GM18502 (cell line): ENCODE results near the gene ZNF423.

Source experiments
- ATAC-seq: cut with Tn5 transposase; IDR thresholded peaks from one replicate; pipeline ENCODE4 v1.9.1; 2021; ENCODE audit warnings: mild to moderate bottlenecking; ENCODE audit not compliant: unreplicated experiment, poor library complexity

ZNF423 gene

GRCh38 chr16:49635591-49636581, 220.0 kb downstream of the ZNF423 start:
- ATAC-seq: no peak

- ATAC-seq: no peak
Observed at GRCh38 chr16:49635009-49635350, 220.9 kb downstream of the ZNF423 start.

DNA sequence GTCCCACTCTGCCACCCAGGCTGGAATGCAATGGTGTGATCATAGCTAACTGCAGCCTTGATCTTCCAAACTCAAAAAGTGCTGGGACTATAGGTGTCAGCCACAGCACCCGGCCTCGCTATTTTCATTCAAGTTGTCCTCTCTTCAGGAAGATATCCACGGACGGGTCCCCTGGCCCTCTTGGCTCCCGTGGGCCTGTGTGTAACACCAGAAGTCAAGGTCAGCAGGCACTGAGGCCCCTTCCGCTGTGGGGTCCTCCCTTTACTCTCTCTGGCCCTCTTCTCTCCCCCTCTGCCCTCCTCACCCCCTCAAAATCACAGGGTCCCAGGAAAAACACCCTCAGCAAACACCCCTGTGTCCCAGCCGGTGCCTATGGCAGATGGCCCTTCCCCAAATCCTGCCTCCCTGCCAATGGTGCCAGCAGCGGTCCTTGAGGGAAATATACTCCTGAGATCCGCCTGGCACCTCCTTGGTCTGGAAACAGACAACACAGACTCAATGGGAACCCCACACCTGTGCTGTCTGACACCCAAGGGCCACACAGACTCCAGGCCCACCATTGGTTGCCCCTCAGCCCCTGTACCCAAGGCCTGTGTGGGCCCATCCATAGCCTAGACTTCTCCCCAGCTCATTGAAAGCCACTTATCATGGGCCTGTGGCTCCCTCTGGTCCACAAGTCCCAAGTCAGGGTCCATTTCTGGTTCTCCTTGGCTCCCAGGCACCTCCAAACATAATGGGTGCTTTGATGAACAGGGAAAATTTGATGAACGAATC, 221.5 kb downstream of the ZNF423 start:
- no peak for ATAC-seq

GRCh38 chr16:49632795-49633184, 223.1 kb downstream of the ZNF423 start:
- ATAC-seq: no peak

DNA sequence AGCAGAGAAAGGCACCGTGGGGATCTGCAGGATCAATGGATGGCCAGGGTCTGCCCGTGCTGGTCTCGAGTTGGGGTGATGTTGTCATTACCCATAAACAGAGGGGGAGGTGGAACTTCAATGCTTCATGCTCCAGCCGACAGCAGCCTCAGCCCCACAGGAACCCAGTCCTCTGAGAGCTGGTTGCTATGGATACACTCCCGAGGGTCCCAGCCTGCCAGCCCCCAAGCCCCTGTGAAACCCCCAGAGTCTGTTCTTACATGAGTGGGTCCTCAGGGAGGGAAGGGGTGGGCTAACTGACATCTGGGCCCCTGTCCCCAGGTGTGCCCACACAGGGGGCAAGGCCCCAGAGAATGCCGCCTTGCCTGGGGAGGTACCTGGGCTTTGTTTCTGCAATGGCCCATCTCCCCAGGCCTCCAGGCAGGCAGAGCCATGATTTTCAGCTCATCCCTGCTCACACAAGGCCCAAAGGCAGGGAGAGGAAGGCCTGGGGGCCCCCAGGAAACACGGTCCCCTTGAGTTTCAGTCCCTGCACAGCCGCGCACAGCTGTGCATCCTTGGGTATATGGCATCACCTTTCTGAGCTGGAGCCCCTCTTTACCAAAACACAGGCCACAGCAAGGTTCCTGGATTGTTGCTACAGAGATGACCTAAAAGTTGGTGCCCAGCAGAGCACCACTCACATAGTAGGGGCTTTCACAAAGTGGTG, 223.7 kb downstream of the ZNF423 start:
- ATAC-seq: no peak

DNA sequence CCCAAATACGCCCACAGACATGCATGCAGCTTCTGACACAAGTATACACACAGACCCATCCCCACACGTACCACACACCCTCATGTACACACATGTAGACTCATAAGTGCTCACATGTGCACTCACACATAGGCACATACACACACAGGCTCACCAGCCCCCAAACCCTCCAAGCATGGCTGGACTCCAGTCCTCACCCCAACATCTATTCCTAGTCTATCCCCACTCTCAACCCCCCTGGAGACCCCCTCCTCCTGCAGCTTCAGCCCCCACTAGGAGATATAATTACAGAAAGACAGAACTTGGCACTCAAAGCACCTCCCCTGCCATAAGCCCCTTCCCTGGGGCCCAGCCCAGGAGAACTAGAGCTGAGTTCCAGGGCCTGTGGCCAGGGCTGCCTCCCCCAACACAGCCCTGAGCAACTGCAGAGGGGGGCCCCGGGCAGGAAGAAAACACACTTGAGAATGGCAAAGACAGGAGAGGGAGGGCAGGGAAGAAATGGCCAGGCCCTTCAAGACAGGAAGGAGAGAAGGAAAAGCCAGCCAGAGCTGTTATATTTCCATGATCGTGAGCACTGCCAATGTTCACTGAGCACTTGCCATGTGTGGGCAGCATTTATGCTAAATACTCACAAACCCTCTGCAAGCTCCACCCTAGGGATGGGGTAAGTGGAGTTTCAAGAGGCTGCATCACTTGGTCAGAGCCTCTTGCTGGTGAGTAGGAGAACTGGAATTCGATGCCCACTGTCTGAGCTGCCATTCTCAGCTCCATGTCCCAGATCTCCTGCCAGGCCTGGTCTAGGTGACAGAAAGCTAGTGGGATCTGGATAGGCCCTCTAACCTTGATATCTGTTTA, 224.5 kb downstream of the ZNF423 start:
- ATAC-seq: no peak

- no peak for ATAC-seq
Observed at GRCh38 chr16:49630783-49631182, 225.1 kb downstream of the ZNF423 start.

GRCh38 chr16:49629851-49630250, 226.1 kb downstream of the ZNF423 start:
- no peak for ATAC-seq

- ATAC-seq: no peak
Observed at GRCh38 chr16:49628148-49628547, 227.8 kb downstream of the ZNF423 start.

GRCh38 chr16:49625311-49626065, 230.4 kb downstream of the ZNF423 start:
- ATAC-seq: no peak

- ATAC-seq: no peak
Observed at GRCh38 chr16:49623501-49624266, 232.2 kb downstream of the ZNF423 start.

DNA sequence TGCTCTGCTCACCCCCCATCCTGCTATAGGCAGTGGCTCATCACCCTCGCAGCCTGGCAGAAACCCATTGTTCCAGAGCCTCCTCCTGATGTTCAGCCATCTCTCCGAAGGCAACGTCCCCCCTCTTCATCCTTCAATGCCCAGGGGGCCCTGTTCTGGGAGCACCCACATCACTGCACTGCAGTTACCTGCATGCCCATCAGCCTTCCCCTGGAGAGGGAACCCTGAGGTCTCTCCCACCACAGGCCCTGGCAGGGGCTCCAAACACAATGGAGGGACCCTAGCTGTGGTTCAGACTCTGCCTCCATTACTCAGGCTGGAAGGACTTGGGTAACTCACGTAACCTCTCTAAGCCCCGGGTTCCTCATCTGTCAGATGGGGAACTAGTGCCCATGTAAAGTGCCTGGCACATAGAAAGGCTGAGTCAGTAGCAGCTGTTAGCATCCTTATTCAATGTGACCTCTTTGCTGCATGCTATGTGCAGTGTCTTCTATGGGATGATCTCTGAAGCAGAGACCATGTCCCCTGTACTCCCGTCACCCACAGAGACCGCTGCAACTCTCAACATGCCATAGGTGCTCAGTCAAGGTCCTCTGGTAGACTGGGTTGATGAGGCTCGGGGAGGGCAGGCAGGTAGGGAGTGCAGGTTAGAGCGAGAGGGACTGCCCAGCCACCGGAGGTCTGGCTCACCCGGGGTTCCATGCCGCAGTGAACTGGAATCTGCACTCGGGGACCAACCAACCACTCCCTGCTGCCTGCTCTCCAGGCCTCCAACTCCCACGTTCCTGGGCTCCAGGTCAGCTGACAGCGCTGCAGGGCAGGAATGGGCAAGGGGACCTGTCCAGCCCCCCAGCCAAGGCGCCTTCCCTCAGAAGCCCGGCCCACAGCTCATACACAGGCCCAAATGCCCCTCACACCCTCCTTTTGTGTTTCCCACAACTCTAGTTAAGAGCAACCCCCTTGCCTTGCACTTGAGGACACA, 233.2 kb downstream of the ZNF423 start:
- ATAC-seq: no peak

GRCh38 chr16:49622084-49622390, 233.9 kb downstream of the ZNF423 start:
- no peak for ATAC-seq

DNA sequence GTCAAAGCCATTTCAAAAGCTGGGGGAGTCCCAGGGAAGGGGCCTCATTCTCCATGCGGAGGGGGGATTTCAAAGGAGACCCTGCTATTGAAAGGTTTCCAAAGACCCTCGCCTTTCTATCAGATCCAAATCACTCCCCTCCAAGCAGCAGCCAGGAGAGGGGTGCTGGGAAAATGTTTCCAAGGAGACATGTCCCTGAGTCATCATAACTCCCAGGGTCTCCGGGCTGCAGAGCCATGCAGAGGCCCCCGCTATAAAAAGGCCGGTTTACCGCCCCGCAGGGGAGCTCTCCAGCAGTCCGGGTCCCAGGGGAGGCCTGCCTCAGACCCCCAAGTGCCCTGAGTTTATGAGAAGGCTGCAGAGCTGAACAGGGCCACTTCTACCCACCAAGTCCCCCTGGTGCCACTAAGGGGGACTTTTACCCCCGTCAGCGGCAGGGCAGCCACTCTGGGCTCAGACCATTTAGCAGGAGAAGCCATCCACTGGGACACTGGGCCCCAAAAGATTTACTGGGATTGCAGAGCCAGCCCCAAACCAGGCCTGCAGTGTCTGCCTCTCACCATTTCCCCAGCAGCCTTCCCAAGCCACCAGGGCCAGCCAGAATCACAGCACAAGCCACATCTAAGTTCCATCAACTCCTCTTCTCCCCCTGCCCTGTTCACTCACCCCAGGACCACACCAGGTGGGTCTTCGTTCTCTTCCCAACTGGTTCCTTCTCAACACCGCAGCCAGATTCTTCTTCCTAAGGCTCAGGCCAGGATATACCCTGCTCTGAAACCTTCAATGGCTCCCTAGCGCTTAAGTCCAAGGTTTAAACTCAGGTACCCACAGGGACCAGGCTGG, 234.4 kb downstream of the ZNF423 start:
- ATAC-seq: no peak

DNA sequence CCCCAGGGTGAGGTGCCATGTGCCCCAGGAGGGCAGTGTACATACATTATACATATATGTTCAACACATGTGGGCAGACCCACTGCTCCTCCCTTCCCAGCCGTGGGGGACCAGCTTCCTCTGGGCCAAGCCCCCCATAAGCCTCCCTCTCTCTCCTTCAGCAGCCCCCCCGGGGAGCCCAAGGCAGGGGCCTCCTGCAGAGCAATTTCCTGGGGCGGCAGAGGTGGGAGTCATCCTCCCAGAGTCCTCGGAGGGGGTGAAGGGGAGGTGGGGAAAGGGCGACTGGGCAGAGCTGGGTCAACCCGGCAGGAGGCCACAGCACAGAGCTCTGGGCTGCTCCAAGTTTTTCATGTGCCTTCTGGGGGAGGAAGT, 235.1 kb downstream of the ZNF423 start:
- ATAC-seq: no peak

DNA sequence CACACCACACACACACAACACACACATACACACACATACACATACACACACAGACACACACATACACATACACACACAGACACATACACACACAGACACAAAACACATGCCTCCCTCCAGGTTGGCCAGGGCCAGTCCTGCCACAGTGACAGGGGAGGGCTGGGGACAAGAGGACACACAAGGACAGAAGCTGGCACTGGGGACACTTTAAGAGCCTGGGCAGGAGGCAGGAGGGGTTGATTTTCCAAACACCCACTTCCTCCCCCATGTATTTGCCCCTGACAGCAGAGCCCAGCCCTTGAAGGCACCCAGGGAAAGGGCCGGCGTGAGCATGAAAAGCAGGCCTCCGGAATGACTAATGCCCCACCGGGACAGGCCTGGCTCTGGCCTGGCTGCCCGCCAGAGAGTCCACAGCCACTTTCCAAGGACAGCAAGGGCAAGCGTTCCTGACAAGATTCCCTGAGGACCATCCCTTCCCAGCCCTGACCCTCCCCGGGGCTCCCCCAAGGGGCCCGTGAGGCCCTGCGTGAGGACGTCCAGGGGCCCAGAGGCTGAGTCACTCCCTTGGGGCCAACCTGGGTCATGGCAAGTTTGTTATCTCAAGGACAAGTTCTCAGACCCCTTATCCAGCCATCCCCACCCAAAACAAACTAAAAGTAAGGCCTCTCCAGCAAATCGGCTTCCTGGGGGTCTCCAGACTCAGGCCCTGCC, 235.6 kb downstream of the ZNF423 start:
- ATAC-seq: no peak
